HepG2 (cell line): ENCODE measurements around the gene NOL4L. TPM values are rescaled to one million over a fixed set of nuclear protein-coding genes. Genes with fewer than 3 reads are reported as not detected.
A peak's percentile ranks its signal among the peaks of the same experiment; 100 is the strongest.

Experiments
- ATF7-NPFF ChIP-seq: sonication (generic); formaldehyde crosslinking; IDR thresholded peaks from 2 replicates; pipeline ENCODE4 v1.8.1; 2023; ENCODE audit warnings: mild to moderate bottlenecking, low read depth, missing genetic modification reagents, moderate library complexity
- ETV5 ChIP-seq: IDR thresholded peaks from 2 replicates; pipeline ENCODE4 v1.6.1; 2018; ENCODE audit warnings: missing biosample characterization, missing genetic modification reagents, inconsistent platforms, borderline replicate concordance
- MAFF ChIP-seq: IDR thresholded peaks from 2 replicates; pipeline ENCODE4 v1.6.1; 2011; ENCODE audit warnings: low read depth, low read length, improper control_type of control experiment
- NR2F1 ChIP-seq, 2 experiments: fragments of 450-650 bp in 1 of 2; formaldehyde crosslinking in 1 of 2; IDR thresholded peaks; 2 replicates each; pipeline versions ENCODE4 v1.5.0 to v1.6.1; 2016 to 2020; ENCODE audit warnings: mild to moderate bottlenecking in 1 of 2, missing compliant biosample characterization in 1 of 2, missing genetic modification reagents in 1 of 2, moderate library complexity in 1 of 2
- PRDM4 ChIP-seq: sonication (generic); formaldehyde crosslinking; IDR thresholded peaks from 2 replicates; pipeline ENCODE4 v1.9.0; 2021; ENCODE audit warnings: missing genetic modification reagents, borderline replicate concordance
- SETDB1 ChIP-seq: sonication (generic); formaldehyde crosslinking; IDR thresholded peaks from 2 replicates; pipeline ENCODE4 v1.5.1; 2020; ENCODE audit warnings: missing genetic modification reagents, mild to moderate bottlenecking, borderline replicate concordance
- SMAD9 ChIP-seq: sonication (generic); formaldehyde crosslinking; IDR thresholded peaks from 2 replicates; pipeline ENCODE4 v1.5.1; 2020; ENCODE audit warnings: mild to moderate bottlenecking, missing genetic modification reagents
- ZBTB46 ChIP-seq: sonication (generic); formaldehyde crosslinking; IDR thresholded peaks from 2 replicates; pipeline ENCODE4 v1.4.0; 2020; ENCODE audit warnings: mild to moderate bottlenecking, missing genetic modification reagents, borderline replicate concordance
- ZFP36 ChIP-seq: fragments of 150-350 bp; IDR thresholded peaks from 2 replicates; pipeline ENCODE4 v1.6.1; 2018; ENCODE audit warnings: borderline replicate concordance, low read length, low read depth; ENCODE audit not compliant: partially characterized antibody
- ZFP36L2 ChIP-seq: sonication (generic); formaldehyde crosslinking; IDR thresholded peaks from 2 replicates; pipeline ENCODE4 v1.4.0; 2020; ENCODE audit warnings: missing genetic modification reagents
- ZNF20 ChIP-seq: sonication (generic); formaldehyde crosslinking; IDR thresholded peaks from 2 replicates; pipeline ENCODE4 v1.4.0; 2020; ENCODE audit warnings: mild to moderate bottlenecking, moderate library complexity, missing genetic modification reagents
- ZNF207 ChIP-seq: fragments of 450-650 bp; IDR thresholded peaks from 2 replicates; pipeline ENCODE4 v1.6.1; 2016; ENCODE audit warnings: antibody characterized with exemption, borderline replicate concordance
- ZNF260 ChIP-seq: sonication (generic); formaldehyde crosslinking; IDR thresholded peaks from 2 replicates; pipeline ENCODE4 v1.4.0; 2020; ENCODE audit warnings: missing genetic modification reagents, low read depth, mild to moderate bottlenecking, borderline replicate concordance
- ZNF414 ChIP-seq: sonication (generic); formaldehyde crosslinking; IDR thresholded peaks from 2 replicates; pipeline ENCODE4 v1.5.0; 2020; ENCODE audit warnings: missing genetic modification reagents
- ZNF510 ChIP-seq: sonication (generic); formaldehyde crosslinking; IDR thresholded peaks from 2 replicates; pipeline ENCODE4 v1.4.0; 2020; ENCODE audit warnings: low read depth, mild to moderate bottlenecking, missing genetic modification reagents
- ZNF549 ChIP-seq: sonication (generic); formaldehyde crosslinking; IDR thresholded peaks from 2 replicates; pipeline ENCODE4 v1.5.0; 2020; ENCODE audit warnings: missing genetic modification reagents
- ZNF552 ChIP-seq: sonication (generic); formaldehyde crosslinking; IDR thresholded peaks from 2 replicates; pipeline ENCODE4 v1.9.0; 2022; ENCODE audit warnings: missing genetic modification reagents, mild to moderate bottlenecking, borderline replicate concordance
- ZNF605 ChIP-seq: sonication (generic); formaldehyde crosslinking; IDR thresholded peaks from 2 replicates; pipeline ENCODE4 v1.8.0; 2022; ENCODE audit warnings: mild to moderate bottlenecking, missing genetic modification reagents
- ZNF703 ChIP-seq: sonication (generic); formaldehyde crosslinking; IDR thresholded peaks from 2 replicates; pipeline ENCODE4 v1.5.1; 2020; ENCODE audit warnings: missing genetic modification reagents, mild to moderate bottlenecking, moderate library complexity, borderline replicate concordance
- polyA plus RNA-seq, 8 experiments: library from polyadenylated mRNA; depleted of rRNA in 3 of 8; stranded (reverse) in 7 of 8; unstranded in 1 of 8; fragments of >200 nt; fragmentation: Illumina TruSeq in 4 of 8; extraction: Trizol in 4 of 8; gene quantifications; 2 replicates each; pipeline versions ENCODE4 v1.2.1 to v1.2.3, GENCODE V29; 2011 to 2016; ENCODE audit warnings: low read depth in 4 of 8, missing spikeins in 1 of 8, mixed read lengths in 1 of 8; ENCODE audit not compliant: insufficient read depth in 1 of 8
- total RNA-seq, 5 experiments: library from RNA; depleted of rRNA; stranded (reverse); fragments of >200 nt; fragmentation: Illumina TruSeq; extraction: Trizol; gene quantifications; 2 replicates each; pipeline ENCODE4 v1.2.3, GENCODE V29; 2016; ENCODE audit warnings: low read depth in 1 of 5
- TF ChIP-seq, protein P1 (sequence below): sonication (generic); formaldehyde crosslinking; IDR thresholded peaks from 2 replicates; pipeline ENCODE4 v1.4.0; 2020; ENCODE audit warnings: missing genetic modification reagents

The NOL4L gene
- total and polyA plus RNA-seq, 2 of the 13 experiments (the other 11 are each of a cell fraction or from before 2014, with no cell fraction given): 16.6 to 35.4 TPM

DNA sequence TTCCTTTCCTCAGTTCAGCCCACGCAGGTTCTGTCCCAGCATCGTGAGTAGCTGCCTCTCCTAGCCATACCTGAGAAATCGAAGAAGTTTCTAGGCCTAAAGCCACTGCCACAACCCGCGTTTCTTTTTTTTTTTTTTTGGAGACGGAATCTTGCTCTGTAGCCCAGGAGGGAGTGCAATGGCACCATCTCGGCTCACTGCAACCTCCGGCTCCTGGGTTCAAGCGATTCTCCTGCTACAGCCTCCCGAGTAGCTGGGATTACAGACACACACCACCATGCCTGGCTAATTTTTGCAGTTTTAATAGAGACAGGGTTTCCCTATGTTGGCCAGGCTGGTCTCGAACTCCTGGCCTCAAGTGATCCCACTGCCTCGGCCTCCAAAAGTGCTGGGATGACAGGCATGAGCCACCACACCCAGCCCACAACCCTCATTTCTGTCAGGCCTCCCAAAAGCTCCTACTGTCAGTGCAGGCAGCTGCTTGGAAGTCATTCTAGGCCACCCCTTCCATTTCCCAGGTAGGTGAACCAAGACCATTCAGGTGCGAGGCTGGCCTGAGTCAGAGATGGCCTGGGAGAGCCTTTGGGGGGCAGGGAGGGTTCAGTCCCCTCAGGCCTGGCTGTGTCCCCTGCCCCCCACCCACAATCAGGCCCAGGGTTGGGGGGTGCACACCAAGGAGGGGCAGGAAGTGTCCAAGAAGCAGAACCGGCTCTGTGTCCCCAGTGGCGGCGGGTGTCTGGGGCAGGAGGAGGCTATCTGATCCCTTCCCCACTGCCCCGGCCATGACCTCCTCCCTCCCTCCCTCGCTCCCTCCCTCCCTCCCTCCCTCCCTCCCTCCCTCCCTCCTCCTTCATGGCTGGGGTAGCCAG is 47.2 kb downstream of the NOL4L start (continued):
- TF ChIP-seq ETV5 (CRISPR knock-in tag) (peak; percentile 27; the same call in 1 of the 2 replicates), ZNF207 (no peak), ZNF549 (no peak), ATF7-NPFF (no peak), ZNF414 (CRISPR knock-in tag) (peak; percentile 66; the same call in 1 of the 2 replicates), ZNF510 (CRISPR knock-in tag) (no peak), NR2F1 (CRISPR knock-in tag; IDR thresholded peaks at IDR 0.05) (peak in 1 of 2 experiments; percentile 16; a peak in 1 of 4 replicates), ZFP36L2 (CRISPR knock-in tag) (no peak), ZNF605 (CRISPR knock-in tag) (peak; percentile 65; the same call in 1 of the 2 replicates), PRDM4 (CRISPR knock-in tag) (no peak), ZFP36 (no peak), ZNF260 (CRISPR knock-in tag) (no peak), MAFF (no peak), ZNF20 (CRISPR knock-in tag) (no peak), ZNF552 (CRISPR knock-in tag) (no peak), SETDB1 (no peak), ZNF703 (CRISPR knock-in tag) (no peak), ZBTB46 (CRISPR knock-in tag) (no peak; the same call in 1 of the 2 replicates), SMAD9 (CRISPR knock-in tag) (no peak)
- TF ChIP-seq, protein P1, sequence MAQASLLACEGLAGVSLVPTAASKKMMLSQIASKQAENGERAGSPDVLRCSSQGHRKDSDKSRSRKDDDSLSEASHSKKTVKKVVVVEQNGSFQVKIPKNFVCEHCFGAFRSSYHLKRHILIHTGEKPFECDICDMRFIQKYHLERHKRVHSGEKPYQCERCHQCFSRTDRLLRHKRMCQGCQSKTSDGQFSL (CRISPR knock-in tag): peak; percentile 91
